Prostate gland (tissue), 2 donors: ENCODE results near the gene TRIM28. TPM values are rescaled to one million over a fixed set of nuclear protein-coding genes. Genes with fewer than 3 reads are reported as not detected.

Source experiments
- DNase-seq: peaks from one replicate; pipeline ENCODE4 v3.0.0-alpha.2; 2019; ENCODE audit warnings: low spot score
- H3K27ac ChIP-seq, 2 donors: fragments of 200-600 bp; sonication (generic); 2 replicates each; pipeline ENCODE4 v1.5.1; 2017 to 2019
- H3K27me3 ChIP-seq: fragments of 200-600 bp; sonication (generic); replicated peaks from 2 replicates; pipeline ENCODE4 v1.5.1; 2019; ENCODE audit not compliant: insufficient read depth
- H3K36me3 ChIP-seq, 2 donors: fragments of 200-600 bp; sonication (generic); 1 replicate in 1 of 2; 2 replicates in 1 of 2; pipeline versions ENCODE4 v1.5.1 to v1.8.1; 2017 to 2019
- H3K4me1 ChIP-seq: fragments of 200-600 bp; sonication (generic); replicated peaks from 2 replicates; pipeline ENCODE4 v1.5.1; 2019
- H3K4me3 ChIP-seq, 2 donors: fragments of 200-600 bp; sonication (generic); 2 replicates each; pipeline ENCODE4 v1.5.1; 2017 to 2019
- H3K9me3 ChIP-seq: fragments of 200-600 bp; sonication (generic); 2 replicates; pipeline ENCODE4 v1.5.1; 2017
- POLR2A ChIP-seq: fragments of 450-650 bp; IDR thresholded peaks from one replicate; pipeline ENCODE4 v1.6.1; 2016; ENCODE audit warnings: antibody characterized with exemption, mild to moderate bottlenecking
- POLR2AphosphoS5 ChIP-seq: sonication (generic); formaldehyde crosslinking; IDR thresholded peaks from one replicate; pipeline ENCODE4 v1.6.1; 2017; ENCODE audit warnings: antibody characterized with exemption
- WGBS: methylation state at CpG from one replicate; pipeline ENCODE4 v1.1.5; 2018; 5-methylcytosine and 5-hydroxymethylcytosine counted together
- intact Hi-C: fragments of 100-400 bp; cut with DNase I; formaldehyde crosslinking; loops from one replicate; pipeline ENCODE4 v1.14.2; 2022
- total RNA-seq, 2 donors: library from RNA; depleted of rRNA; stranded (reverse); fragments of >200 nt; gene quantifications; one replicate each; pipeline ENCODE4 v1.1.0, GENCODE V29; 2016
- TF ChIP-seq, protein P1 (sequence below), 4 experiments: fragments of 200-600 bp in 2 of 4; fragments of 450-650 bp in 2 of 4; sonication (generic) in 2 of 4; IDR thresholded peaks; 1 replicate in 3 of 4; 2 replicates in 1 of 4; pipeline ENCODE4 v1.5.1; 2016 to 2019; ENCODE audit warnings: antibody characterized with exemption in 4 of 4, mild to moderate bottlenecking in 2 of 4, moderate library complexity in 2 of 4

Gene TRIM28
- 100 to 1,000 TPM; 237 to 374 TPM for total RNA-seq

DNA sequence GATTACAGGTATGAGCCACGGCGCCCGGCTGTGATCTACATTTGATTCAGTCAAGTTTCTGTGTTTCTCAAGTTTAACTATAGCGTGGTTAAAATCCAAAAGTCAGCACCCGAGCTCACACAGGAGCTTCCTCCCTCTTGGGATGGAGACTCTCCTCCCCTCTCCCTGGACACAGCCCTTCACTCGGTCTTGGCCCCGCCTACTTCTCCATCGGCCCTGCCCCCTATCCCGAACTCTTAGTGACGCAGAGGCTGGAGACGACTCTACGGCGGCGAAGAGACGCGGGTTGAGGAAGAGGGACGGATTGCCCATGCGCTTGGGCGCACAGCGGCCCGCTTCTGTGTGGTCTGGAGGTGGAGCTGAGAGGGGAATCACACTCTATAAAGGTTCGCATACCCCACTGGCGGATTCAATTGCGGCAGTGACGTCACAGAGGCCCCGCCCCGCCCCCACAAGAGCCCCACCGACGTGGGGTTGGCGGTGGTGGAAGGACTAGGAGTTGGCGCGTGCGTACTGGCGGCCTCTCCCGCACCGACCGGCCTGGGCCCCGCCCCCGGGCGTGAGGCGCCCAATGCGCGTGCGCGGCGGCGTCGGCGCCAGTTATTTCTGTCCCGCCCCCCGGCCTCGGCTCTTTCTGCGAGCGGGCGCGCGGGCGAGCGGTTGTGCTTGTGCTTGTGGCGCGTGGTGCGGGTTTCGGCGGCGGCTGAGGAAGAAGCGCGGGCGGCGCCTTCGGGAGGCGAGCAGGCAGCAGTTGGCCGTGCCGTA is at the start of gene TRIM28:
Gene TRIM28 (plus strand): TSS at position 239 of the 765 bp plus-strand sequence. CDS start 694 bp downstream, outside the sequence.
- H3K9me3 ChIP-seq, result no peaks in the 10 kb centered on the region
- intact Hi-C loops, result loop anchor here (1.0 kb wide), 1 partner anchor 25 kb away; the partner anchor contains the start of gene ZBTB45
- no peaks in the 10 kb centered on the region for H3K27me3 ChIP-seq
- H3K36me3 ChIP-seq, result peaks cover 12 to 21% of the 10 kb centered on the region in 2 donors
- peak within 1 kb of the TSS; percentile 74 to 91 for H3K4me3 ChIP-seq
- peak; percentile 97 for TF ChIP-seq POLR2A
- TF ChIP-seq, protein P1, sequence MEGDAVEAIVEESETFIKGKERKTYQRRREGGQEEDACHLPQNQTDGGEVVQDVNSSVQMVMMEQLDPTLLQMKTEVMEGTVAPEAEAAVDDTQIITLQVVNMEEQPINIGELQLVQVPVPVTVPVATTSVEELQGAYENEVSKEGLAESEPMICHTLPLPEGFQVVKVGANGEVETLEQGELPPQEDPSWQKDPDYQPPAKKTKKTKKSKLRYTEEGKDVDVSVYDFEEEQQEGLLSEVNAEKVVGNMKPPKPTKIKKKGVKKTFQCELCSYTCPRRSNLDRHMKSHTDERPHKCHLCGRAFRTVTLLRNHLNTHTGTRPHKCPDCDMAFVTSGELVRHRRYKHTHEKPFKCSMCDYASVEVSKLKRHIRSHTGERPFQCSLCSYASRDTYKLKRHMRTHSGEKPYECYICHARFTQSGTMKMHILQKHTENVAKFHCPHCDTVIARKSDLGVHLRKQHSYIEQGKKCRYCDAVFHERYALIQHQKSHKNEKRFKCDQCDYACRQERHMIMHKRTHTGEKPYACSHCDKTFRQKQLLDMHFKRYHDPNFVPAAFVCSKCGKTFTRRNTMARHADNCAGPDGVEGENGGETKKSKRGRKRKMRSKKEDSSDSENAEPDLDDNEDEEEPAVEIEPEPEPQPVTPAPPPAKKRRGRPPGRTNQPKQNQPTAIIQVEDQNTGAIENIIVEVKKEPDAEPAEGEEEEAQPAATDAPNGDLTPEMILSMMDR (IDR thresholded peaks at IDR 0.05), result peak in 1 of 4 experiments; percentile 1
- peak; percentile 97 for TF ChIP-seq POLR2AphosphoS5
- H3K4me1 ChIP-seq, result peaks cover 17% of the 10 kb centered on the region
- peak within 1 kb of the TSS; percentile 97 for H3K27ac ChIP-seq
- peak; percentile 98 for DNase-seq
- WGBS, result 0% methylated on average over 55 of the region's 73 CpGs

DNA sequence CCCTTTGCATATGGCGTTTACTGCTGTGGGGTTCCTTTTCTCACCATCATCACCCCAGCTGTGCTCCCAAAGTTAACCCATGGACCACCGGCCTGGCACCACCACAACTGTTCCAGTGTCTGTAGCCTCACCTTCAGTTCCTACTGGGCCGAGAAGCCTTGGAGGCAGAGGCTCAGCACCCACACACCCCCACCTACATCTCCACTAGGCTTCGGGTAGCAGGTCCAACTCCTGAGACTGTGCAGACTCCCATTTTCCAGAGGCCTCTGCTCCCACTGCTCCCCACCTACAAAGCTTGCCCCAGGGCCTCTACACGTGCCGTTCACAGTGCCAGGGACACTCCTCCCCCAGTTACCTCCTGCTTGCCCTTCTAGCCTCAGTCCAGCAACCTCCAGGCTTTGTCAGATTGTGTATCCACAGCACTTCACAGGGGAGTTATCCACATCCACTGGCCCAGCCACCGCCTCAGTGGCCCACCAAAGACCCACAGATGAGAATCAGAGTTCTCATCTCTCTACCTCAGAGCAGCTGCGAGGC is 46.2 kb upstream of the TRIM28 start:
- H3K9me3 ChIP-seq, result no peaks in the 10 kb centered on the region
- DNase-seq, result no peak
- H3K4me3 ChIP-seq, result no peak overlapping the region
- no peaks in the 10 kb centered on the region for H3K4me1 ChIP-seq
- intact Hi-C loops, result no loop called here
- TF ChIP-seq, protein P1 (IDR thresholded peaks at IDR 0.05), result no peak
- TF ChIP-seq POLR2AphosphoS5, result no peak
- TF ChIP-seq POLR2A, result no peak
- H3K36me3 ChIP-seq, result no peaks in the 10 kb centered on the region
- 85% methylated on average over 8 of the region's 8 CpGs for WGBS
- H3K27me3 ChIP-seq, result no peaks in the 10 kb centered on the region
- no peak overlapping the region for H3K27ac ChIP-seq

DNA sequence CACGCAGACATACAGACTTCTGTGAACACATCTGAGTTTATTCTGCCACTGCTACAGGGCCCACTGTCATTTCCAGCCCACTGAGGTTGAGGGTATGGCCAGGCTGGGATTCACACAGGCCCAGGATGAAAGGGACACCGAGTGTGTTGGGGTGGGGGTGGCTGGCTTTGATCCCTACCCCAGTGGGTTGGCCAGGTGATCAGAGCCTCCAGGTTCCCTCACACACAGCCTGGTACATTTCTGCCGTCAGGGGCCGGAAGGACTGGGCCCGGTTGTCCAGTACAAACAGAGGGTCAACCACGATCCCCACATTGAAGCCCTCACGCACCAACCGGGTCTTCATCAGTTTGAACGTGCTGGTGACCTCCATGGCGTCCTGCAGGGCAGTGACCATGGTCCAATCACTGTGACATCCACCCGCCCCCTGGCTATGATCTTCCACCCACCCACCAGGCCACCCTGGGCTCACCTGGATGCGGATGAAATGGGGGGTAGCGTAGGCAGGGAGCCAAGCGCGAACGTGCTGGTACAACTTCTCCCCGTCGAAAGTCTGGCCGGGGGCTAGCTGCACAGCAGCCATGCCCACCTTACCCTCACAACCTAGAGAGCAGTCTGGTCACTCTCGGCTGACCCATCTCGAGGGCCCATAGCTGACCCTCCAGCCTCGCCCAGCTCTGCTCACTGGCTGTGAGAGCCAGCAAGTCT is 45.4 kb upstream of the TRIM28 start:
- Histone ChIP-seq H3K36me3 (no peaks in the 10 kb centered on the region), H3K27ac (no peak overlapping the region), H3K27me3 (no peaks in the 10 kb centered on the region), H3K4me1 (no peaks in the 10 kb centered on the region), H3K4me3 (peak overlapping the region; percentile 39 to 46), H3K9me3 (no peaks in the 10 kb centered on the region)
- 59% methylated on average over 22 of the region's 22 CpGs for WGBS
- DNase-seq, result no peak
- TF ChIP-seq, protein P1 (IDR thresholded peaks at IDR 0.05), result no peak
- intact Hi-C loops, result no loop called here

DNA sequence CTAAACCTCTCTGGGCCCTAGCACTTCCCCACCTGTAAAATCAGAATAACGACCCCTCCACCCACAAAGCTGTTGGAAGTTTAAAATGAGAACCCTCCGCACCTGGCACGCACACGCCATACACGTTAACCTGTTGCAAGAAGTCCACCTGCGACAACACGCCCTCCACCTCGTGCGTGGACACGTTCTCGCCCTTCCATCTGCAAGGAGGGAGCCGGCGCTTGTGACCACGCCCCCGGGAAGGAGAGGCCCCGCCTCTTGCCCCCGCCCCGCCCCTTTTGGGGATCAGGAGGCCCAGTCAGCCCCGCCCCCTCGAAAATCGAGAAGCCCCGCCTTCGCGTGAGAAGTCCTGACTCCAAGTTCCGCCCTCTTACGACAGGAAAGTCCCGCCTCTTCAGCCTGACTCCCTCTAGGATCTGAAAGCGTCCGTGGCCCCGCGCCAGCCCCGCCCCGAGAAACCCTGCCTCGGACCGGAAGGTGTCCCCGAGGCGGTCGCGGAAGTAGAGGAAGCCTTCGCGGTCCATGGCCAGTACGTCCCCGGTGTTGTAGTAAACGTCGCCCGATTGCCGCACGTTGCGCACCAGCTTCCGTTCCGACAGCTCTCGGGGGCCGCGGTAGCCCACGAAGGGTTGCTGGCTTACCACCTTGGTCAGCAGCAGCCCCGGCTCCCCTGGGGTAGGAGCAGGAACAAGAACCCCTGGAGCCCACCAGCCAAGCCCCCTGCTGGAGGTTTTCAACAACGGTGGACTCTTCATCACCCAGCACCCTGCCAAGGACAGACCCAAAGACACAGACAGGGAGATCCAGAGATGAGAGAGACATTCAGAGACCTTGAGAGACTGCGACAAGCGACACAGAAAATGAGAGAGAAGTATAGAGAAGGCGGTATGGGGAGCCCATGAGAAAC is 44.6 kb upstream of the TRIM28 start:
- no peaks in the 10 kb centered on the region for H3K27me3 ChIP-seq
- no peaks in the 10 kb centered on the region for H3K36me3 ChIP-seq
- TF ChIP-seq, protein P1 (IDR thresholded peaks at IDR 0.05), result peak in 3 of 4 experiments; percentile 8 to 39 (median 37)
- peak; percentile 97 for TF ChIP-seq POLR2AphosphoS5
- TF ChIP-seq POLR2A, result peak; percentile 44
- WGBS, result 1% methylated on average over 59 of the region's 60 CpGs
- no peaks in the 10 kb centered on the region for H3K4me1 ChIP-seq
- intact Hi-C loops, result no loop called here
- H3K4me3 ChIP-seq, result peak overlapping the region; percentile 39 to 46
- H3K9me3 ChIP-seq, result no peaks in the 10 kb centered on the region
- H3K27ac ChIP-seq, result peak overlapping the region; percentile 68 to 70
- peak; percentile 99 for DNase-seq
